Measurements from ENCODE around the gene PSMD1. TPM values are rescaled to one million over a fixed set of nuclear protein-coding genes. Genes with fewer than 3 reads are reported as not detected.

PSMD1 gene
- total and polyA plus RNA-seq, 2 of the 8 experiments (the other 6 are each of a cell fraction or from before 2014, with no cell fraction given) = 179 to 272 TPM

DNA sequence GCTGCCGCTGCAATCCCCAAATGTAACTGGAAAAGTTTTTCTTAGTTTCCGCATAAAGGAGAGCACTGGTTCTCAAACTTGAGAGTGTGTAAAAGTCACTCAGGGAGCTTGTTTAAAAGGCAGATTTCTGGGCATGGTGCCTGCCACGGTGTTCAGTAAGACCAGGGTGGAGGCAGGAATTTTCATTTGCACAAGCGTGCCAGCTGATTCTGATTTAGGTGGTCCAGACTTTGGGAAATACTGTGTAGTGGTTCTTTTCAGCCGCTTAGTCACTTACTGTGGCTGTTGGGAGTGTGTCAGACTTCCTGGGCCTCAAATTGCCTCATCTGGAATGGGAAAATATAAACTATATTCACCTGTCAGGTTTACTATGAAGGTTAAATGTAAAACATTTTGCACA is 142.6 kb downstream of the PSMD1 start (continued):
- TF ChIP-seq TEAD4 (IDR thresholded peaks at IDR 0.05; ENCODE audit: low read depth, low read length) (no peak), CBX5 (IDR thresholded peaks at IDR 0.05; ENCODE audit: low read depth, low read length) (no peak), POLR2A (IDR thresholded peaks at IDR 0.05; ENCODE audit: control extremely low read depth in 1 of 2, low read depth in 2 of 2, low read length in 2 of 2) (no peak), SP1 (IDR thresholded peaks at IDR 0.05; ENCODE audit: low read depth, low read length) (no peak), RXRA (IDR thresholded peaks at IDR 0.05; ENCODE audit: insufficient read depth, low read depth, low read length) (no peak), JUND (IDR thresholded peaks at IDR 0.05; ENCODE audit: low read length) (no peak), CHD1 (IDR thresholded peaks at IDR 0.05; ENCODE audit: low read depth, low read length) (no peak), CHD2 (IDR thresholded peaks at IDR 0.05; ENCODE audit: low read length) (no peak), ZNF274 (IDR thresholded peaks at IDR 0.05; ENCODE audit: borderline replicate concordance, extremely low read depth, low read length) (no peak), HDAC6 (IDR thresholded peaks at IDR 0.05; ENCODE audit: low read depth, low read length) (no peak), CTBP2 (IDR thresholded peaks at IDR 0.05; ENCODE audit: borderline replicate concordance, insufficient read depth, insufficient read length, low read length) (no peak), GTF2F1 (IDR thresholded peaks at IDR 0.05; ENCODE audit: borderline replicate concordance, low read depth, low read length) (no peak)
